A549 treated with ZK216348 at 1 μM for 4 hours (cell line): Measurements from ENCODE around the gene KIF17. TPM values are rescaled to one million over a fixed set of nuclear protein-coding genes. Genes with fewer than 3 reads are reported as not detected.

Experiments used
- total RNA-seq: library from RNA; stranded (reverse); fragments of 200-300 nt; extraction: Qiagen RNA extraction; gene quantifications from 5 replicates; pipeline ENCODE4 v1.2.3, GENCODE V29; 2022; ENCODE audit warnings: low read depth

KIF17 gene
- total RNA-seq, result 1.4 to 2.5 TPM (median 2.0 TPM) in 5 replicates

DNA sequence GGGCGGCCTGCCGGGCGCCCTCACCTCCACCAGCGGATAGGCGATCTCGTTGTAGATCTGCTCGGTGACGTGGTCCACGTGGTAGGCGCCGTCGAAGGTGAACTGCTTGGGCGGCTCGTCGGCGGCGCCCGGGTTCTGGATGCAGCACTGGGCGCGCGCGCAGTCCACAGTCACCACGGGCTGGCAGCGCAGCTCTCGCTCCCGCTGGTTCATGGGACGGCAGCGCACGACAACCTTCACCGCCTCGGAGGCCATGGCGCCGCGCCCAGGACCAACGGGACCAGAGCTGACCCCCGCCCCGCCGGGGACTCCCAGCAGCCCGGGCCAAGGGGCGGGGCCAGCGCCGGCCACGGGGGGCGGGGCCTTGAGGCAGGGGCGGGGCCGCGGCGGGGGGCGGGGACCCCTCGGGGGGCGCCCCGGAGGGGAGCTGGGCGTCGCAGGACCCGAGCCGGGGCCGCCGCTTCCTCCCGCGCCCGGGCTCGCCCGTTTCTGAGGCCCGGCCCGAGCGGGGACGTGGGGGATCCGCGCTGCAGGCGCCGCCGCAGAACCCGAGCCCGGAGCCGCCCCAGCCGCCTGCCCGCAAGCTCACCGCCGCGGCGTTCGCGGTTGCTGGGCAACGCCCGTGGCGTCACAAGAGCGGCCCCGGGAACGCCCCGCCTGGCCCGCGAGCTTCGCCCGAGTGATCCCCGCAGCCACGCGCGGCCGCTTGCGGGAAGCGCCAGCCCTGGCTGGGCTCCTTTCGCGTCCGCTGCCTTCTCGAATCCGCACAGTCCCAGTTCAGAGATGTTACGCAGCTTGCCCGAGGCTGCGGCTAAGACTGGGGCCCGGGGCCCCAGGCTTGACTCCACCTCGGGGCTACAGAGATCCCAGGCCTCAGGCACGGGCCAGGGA is at the start of gene KIF17:
Gene KIF17, minus strand, starts transcription at position 556 of the 891 bp plus-strand sequence. Its CDS starts 301 bp downstream, at position 255.

DNA sequence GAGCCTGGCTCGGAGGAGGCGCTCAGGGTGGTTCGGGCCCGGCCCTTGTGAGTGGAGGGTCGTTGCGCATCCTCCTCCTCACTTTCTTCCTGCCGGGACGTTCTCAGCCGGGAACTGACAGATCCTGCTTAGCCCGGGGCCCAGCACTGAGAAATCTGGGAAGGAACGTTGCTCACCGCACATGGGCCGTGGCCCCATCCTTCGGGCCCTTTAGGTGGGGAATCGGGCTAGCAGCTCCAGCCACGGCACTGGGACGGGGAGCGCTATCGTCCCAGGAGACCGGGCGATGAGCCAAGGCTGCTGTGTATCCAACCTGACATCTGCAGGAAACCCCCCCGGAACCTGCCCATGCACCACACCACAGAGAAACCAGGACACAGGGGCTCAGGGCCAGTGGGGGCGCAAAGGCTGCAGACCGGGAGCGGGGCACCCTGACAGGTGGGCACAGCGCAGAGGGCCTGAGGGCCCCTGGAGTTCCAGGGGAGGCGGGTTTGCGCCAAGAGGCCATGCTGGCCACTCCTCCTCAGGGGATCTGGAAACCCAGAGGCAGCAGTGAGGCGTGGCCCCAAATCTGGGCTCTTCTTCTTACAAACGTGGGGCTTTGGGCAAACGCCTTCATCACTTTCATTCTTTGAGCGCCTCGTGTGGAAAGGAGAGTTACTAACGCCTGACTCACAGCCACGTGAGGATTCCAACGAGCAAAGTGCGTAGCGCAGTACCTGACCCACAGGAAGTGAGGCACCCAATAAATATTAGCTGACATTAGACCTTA is 15.0 kb upstream of the KIF17 start, which contains the start of gene SH2D5:
Gene SH2D5, minus strand, starts transcription at position 116 of the 772 bp plus-strand sequence. CDS start 4,659 bp downstream, outside the sequence.

DNA sequence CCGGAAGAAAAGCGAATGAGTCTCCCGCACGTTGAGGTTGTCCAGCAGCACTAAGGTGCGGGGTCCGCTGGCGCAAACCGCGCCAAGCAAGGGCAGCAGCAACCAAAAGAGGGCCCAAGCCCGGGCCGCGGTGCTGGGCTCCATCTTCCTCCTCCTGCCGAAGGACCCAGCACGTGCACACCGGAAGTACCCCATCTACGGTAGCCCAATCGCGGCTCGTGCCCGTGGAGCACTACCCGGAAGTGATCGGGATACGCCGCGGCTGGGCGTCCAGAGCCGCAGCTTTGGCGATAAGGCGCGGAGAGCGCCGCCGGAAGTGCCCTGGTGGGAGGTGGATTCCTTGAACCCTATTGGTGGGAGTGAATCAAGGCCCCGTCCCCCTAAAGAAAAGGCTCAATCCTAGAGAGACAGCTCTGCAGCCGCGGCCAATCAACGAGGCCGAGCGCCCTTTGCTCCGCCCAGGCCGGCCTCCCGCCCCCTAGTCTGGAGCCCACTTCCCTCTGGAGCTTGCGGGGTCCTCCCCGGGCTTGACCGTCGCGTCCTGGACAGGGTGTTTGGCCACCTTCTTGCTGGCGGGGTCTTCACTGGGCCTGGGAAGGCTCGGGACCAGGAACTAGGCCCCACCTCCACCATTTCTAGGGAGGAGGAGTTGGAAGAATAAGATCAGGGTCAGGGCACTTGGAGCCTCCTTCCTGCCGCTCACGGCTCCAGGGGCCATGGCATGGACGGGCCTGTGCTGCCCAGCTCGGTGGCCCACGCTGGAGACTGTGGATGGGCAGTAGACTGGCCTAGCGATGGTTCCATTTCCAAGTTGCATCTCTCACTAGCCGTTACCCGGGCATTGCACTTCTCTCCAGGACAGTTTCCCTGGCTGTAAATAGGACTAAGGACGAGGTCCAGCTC is 56.3 kb downstream of the KIF17 start, which contains the start of gene DDOST:
Gene DDOST, minus strand, starts transcription at position 163 of the 903 bp plus-strand sequence. Its CDS starts 19 bp downstream, at position 144.

DNA sequence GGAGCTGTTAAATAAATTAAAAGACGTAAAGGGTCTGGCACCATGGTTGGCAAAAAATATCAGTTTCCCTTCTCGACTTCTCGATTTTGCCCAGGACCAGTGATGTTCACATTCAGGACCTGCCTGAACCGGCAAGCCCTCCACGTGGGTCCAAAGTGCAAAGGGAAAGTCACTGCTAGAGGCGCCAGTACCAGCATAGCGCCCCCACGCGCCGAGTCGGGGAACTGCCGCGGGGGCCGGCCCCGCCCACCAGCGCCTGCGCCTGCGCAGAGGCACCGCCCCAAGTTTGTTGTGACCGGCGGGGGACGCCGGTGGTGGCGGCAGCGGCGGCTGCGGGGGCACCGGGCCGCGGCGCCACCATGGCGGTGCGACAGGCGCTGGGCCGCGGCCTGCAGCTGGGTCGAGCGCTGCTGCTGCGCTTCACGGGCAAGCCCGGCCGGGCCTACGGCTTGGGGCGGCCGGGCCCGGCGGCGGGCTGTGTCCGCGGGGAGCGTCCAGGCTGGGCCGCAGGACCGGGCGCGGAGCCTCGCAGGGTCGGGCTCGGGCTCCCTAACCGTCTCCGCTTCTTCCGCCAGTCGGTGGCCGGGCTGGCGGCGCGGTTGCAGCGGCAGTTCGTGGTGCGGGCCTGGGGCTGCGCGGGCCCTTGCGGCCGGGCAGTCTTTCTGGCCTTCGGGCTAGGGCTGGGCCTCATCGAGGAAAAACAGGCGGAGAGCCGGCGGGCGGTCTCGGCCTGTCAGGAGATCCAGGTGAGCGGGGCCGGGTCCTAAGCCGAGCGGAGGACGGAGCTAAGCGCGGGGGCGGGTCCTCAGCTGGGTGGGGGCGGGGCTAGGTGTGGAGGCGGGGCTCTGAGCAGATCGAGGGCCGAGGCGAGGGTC is 84.4 kb downstream of the KIF17 start, which contains the start of gene PINK1:
Gene PINK1, plus strand, starts transcription at position 269 of the 875 bp plus-strand sequence. Its CDS starts 91 bp downstream, at position 360.

Other genes with a start within 250 kb of the KIF17 start
- gene CAMK2N1, start 231.8 kb downstream of the KIF17 start, total RNA-seq, result 35.3 to 76.5 TPM (median 64.3 TPM) in 5 replicates
- 29.8 to 44.9 TPM (median 41.9 TPM) in 5 replicates for gene MUL1, start 209.9 kb downstream of the KIF17 start, total RNA-seq
- 2.3 to 6.5 TPM (median 4.9 TPM) in 5 replicates for gene FAM43B, start 165.4 kb downstream of the KIF17 start, total RNA-seq
- 29.6 to 46.1 TPM (median 35.1 TPM) in 5 replicates for gene CDA, start 128.9 kb downstream of the KIF17 start, total RNA-seq
- 21.9 to 42.7 TPM (median 37.3 TPM) in 5 replicates for gene PINK1, start 84.5 kb downstream of the KIF17 start, total RNA-seq
- gene DDOST, start 56.6 kb downstream of the KIF17 start, total RNA-seq, result 159 to 213 TPM (median 204 TPM) in 5 replicates
- 12.2 to 17.6 TPM (median 14.5 TPM) in 5 replicates for gene SH2D5, start 14.7 kb upstream of the KIF17 start, total RNA-seq
- gene HP1BP3, start 69.3 kb upstream of the KIF17 start, total RNA-seq, result 104 to 163 TPM (median 119 TPM) in 5 replicates